K562 (cell line): ENCODE results near the gene SPHK2. TPM values are rescaled to one million over a fixed set of nuclear protein-coding genes. Genes with fewer than 3 reads are reported as not detected.

Experiments
- ADNP ChIP-seq: fragments of 200-800 bp; sonication (Bioruptor generic); IDR thresholded peaks from 2 replicates; pipeline ENCODE4 v1.6.1; 2016; ENCODE audit warnings: missing genetic modification characterization, missing compliant biosample characterization
- AFF4 ChIP-seq: sonication (generic); formaldehyde crosslinking; IDR thresholded peaks from 2 replicates; pipeline ENCODE4 v1.8.0; 2023; ENCODE audit warnings: mild to moderate bottlenecking, missing genetic modification reagents
- CBX3 ChIP-seq, 2 experiments: IDR thresholded peaks; 1 replicate in 1 of 2; 2 replicates in 1 of 2; pipeline ENCODE4 v1.6.1; 2012; ENCODE audit warnings: inconsistent platforms in 2 of 2, low read length in 2 of 2, borderline replicate concordance in 1 of 2, control low read depth in 1 of 2
- CTBP1 ChIP-seq: fragments of 450-650 bp; IDR thresholded peaks from 2 replicates; pipeline ENCODE4 v1.6.1; 2016; ENCODE audit warnings: borderline replicate concordance
- DPF2 ChIP-seq: fragments of 450-650 bp; IDR thresholded peaks from 2 replicates; pipeline ENCODE4 v1.6.1; 2016
- FOSL1 ChIP-seq: fragments of 200-800 bp; sonication (Bioruptor generic); conservative IDR thresholded peaks from 2 replicates; pipeline ENCODE4 v1.6.1; 2016; ENCODE audit warnings: missing genetic modification characterization, missing compliant biosample characterization
- GATAD2A ChIP-seq: fragments of 450-650 bp; IDR thresholded peaks from 2 replicates; pipeline ENCODE4 v1.6.1; 2017
- KLF1 ChIP-seq: fragments of 450-650 bp; IDR thresholded peaks from 2 replicates; pipeline ENCODE4 v1.6.1; 2016; ENCODE audit warnings: missing genetic modification characterization, missing compliant biosample characterization
- KLF13 ChIP-seq: fragments of 450-650 bp; IDR thresholded peaks from 2 replicates; pipeline ENCODE4 v1.6.1; 2016; ENCODE audit warnings: missing genetic modification characterization, low read depth, mild to moderate bottlenecking, missing compliant biosample characterization, moderate library complexity, borderline replicate concordance
- MAX ChIP-seq: sonication (generic); formaldehyde crosslinking; IDR thresholded peaks from 2 replicates; pipeline ENCODE4 v1.9.0; 2022; ENCODE audit warnings: mild to moderate bottlenecking, missing genetic modification reagents
- MEIS2 ChIP-seq: fragments of 450-650 bp; IDR thresholded peaks from 2 replicates; pipeline ENCODE4 v1.6.1; 2014; ENCODE audit warnings: mild to moderate bottlenecking; ENCODE audit not compliant: partially characterized antibody
- NFXL1 ChIP-seq: fragments of 450-650 bp; formaldehyde crosslinking; IDR thresholded peaks from 2 replicates; pipeline ENCODE4 v1.4.0; 2021; ENCODE audit warnings: mild to moderate bottlenecking
- NR1H2 ChIP-seq: sonication (generic); formaldehyde crosslinking; IDR thresholded peaks from 2 replicates; pipeline ENCODE4 v1.4.0; 2020; ENCODE audit warnings: mild to moderate bottlenecking, missing genetic modification reagents
- POLR2AphosphoS5 ChIP-seq: IDR thresholded peaks from 2 replicates; pipeline ENCODE4 v1.6.1; 2011; ENCODE audit warnings: mild to moderate bottlenecking, low read depth, low read length, moderate library complexity; ENCODE audit not compliant: control insufficient read depth, insufficient read depth
- RFX7 ChIP-seq: fragments of 250-450 bp; sonication (Bioruptor Pico); IDR thresholded peaks from 2 replicates; pipeline ENCODE4 v1.5.1; 2021; ENCODE audit warnings: mild to moderate bottlenecking
- RNF2 ChIP-seq: sonication (generic); IDR thresholded peaks from 2 replicates; pipeline ENCODE4 v1.6.1; 2016
- SNAPC5 ChIP-seq: fragments of 250-450 bp; sonication (Bioruptor Pico); IDR thresholded peaks from 2 replicates; pipeline ENCODE4 v1.8.0; 2021; ENCODE audit warnings: moderate library complexity, mild to moderate bottlenecking, inconsistent platforms
- SOX6 ChIP-seq: fragments of 450-650 bp; IDR thresholded peaks from 2 replicates; pipeline ENCODE4 v1.6.1; 2014; ENCODE audit warnings: mild to moderate bottlenecking
- TEAD4 ChIP-seq, 2 experiments: sonication (generic) in 1 of 2; formaldehyde crosslinking in 1 of 2; IDR thresholded peaks; 2 replicates each; pipeline versions ENCODE4 v1.6.1 to v1.8.0; 2012 to 2022; ENCODE audit warnings: borderline replicate concordance in 1 of 2, inconsistent platforms in 1 of 2, low read length in 1 of 2, mild to moderate bottlenecking in 1 of 2, missing genetic modification reagents in 1 of 2
- ZEB2 ChIP-seq: fragments of 450-650 bp; IDR thresholded peaks from 2 replicates; pipeline ENCODE4 v1.6.1; 2016
- ZFX ChIP-seq: sonication (generic); formaldehyde crosslinking; IDR thresholded peaks from 2 replicates; pipeline ENCODE4 v1.8.0; 2022; ENCODE audit warnings: mild to moderate bottlenecking, missing genetic modification reagents, moderate library complexity
- ZKSCAN3 ChIP-seq: fragments of 250-450 bp; sonication (Bioruptor Pico); IDR thresholded peaks from 2 replicates; pipeline ENCODE4 v1.4.0; 2020
- ZNF23 ChIP-seq: fragments of 250-450 bp; sonication (Bioruptor Pico); IDR thresholded peaks from 2 replicates; pipeline ENCODE4 v1.4.0; 2020; ENCODE audit warnings: mild to moderate bottlenecking
- ZNF280A ChIP-seq: fragments of 450-650 bp; IDR thresholded peaks from 2 replicates; pipeline ENCODE4 v1.6.1; 2018; ENCODE audit warnings: mild to moderate bottlenecking, low read depth; ENCODE audit not compliant: partially characterized antibody
- ZNF511 ChIP-seq: sonication (generic); formaldehyde crosslinking; IDR thresholded peaks from 2 replicates; pipeline ENCODE4 v1.8.0; 2022; ENCODE audit warnings: mild to moderate bottlenecking, missing genetic modification reagents
- ZNF583 ChIP-seq: fragments of 250-450 bp; sonication (Bioruptor Pico); IDR thresholded peaks from 2 replicates; pipeline ENCODE4 v1.4.0; 2020
- polyA plus RNA-seq, 8 experiments: library from polyadenylated mRNA; depleted of rRNA in 4 of 8; stranded (reverse) in 5 of 8; unstranded in 3 of 8; fragments of >200 nt; fragmentation: Nextera tagmentation in 2 of 8; fragmentation: Illumina TruSeq in 1 of 8; extraction: Ambion mirVana in 2 of 8; extraction: Trizol in 1 of 8; gene quantifications; 2 replicates each; pipeline versions ENCODE4 v1.2.1 to v1.2.3, GENCODE V29; 2011 to 2014; ENCODE audit warnings: inconsistent platforms in 1 of 8, missing spikeins in 1 of 8
- total RNA-seq, 7 experiments: library from RNA; depleted of rRNA in 6 of 7; stranded (reverse); fragments of >200 nt in 6 of 7; fragmentation: Illumina TruSeq in 2 of 7; extraction: Trizol in 2 of 7; gene quantifications; 2 replicates each; pipeline versions ENCODE4 v1.2.1 to v1.2.3, GENCODE V29; 2011 to 2021; ENCODE audit warnings: low replicate concordance in 1 of 7

Gene SPHK2
- total and polyA plus RNA-seq, 9 of the 15 experiments (the other 6 are each of a cell fraction or from before 2014, with no cell fraction given), result 0.10 to 15.2 (median 2.9) TPM

GRCh38 chr19:48678201-48678600, 58.9 kb downstream of the SPHK2 start (continued):
- no peak for TF ChIP-seq AFF4
- no peak for TF ChIP-seq ZNF23 (CRISPR knock-in tag)
- peak; percentile 81 for TF ChIP-seq CTBP1
- TF ChIP-seq POLR2AphosphoS5, result no peak
- TF ChIP-seq ZFX, result no peak
- no peak for TF ChIP-seq FOSL1 (tag)
- TF ChIP-seq ADNP (tag), result 0 out of 2 replicates have a peak, but pooled peaks have one; percentile 42
- peak; percentile 17; the same call in 1 of the 2 replicates for TF ChIP-seq TEAD4 (IDR thresholded peaks at IDR 0.05; ENCODE audit: low read length)
- TF ChIP-seq TEAD4 (CRISPR knock-in tag; IDR thresholded peaks at IDR 0.05; ENCODE audit: borderline replicate concordance), result no peak
- TF ChIP-seq ZNF583, result no peak
- TF ChIP-seq GATAD2A, result 0 out of 2 replicates have a peak, but pooled peaks have one; percentile 14
- TF ChIP-seq RNF2, result peak; percentile 46; the same call in 1 of the 2 replicates
- TF ChIP-seq ZKSCAN3, result no peak
- TF ChIP-seq SOX6, result peak; percentile 37; the same call in 1 of the 2 replicates
- 0 out of 2 replicates have a peak, but pooled peaks have one; percentile 18 for TF ChIP-seq ZEB2
- no peak for TF ChIP-seq RFX7 (CRISPR knock-in tag)
- TF ChIP-seq MAX (CRISPR knock-in tag), result no peak
- TF ChIP-seq MEIS2, result no peak
- no peak for TF ChIP-seq SNAPC5 (CRISPR knock-in tag)
- 0 out of 2 replicates have a peak, but pooled peaks have one; percentile 27 for TF ChIP-seq DPF2
- no peak for TF ChIP-seq NR1H2 (CRISPR knock-in tag)
- no peak for TF ChIP-seq CBX3 (IDR thresholded peaks at IDR 0.05; ENCODE audit: borderline replicate concordance in 1 of 2, low read length in 2 of 2)
- peak; percentile 69; the same call in 1 of the 2 replicates for TF ChIP-seq KLF13
- TF ChIP-seq ZNF511 (CRISPR knock-in tag), result no peak
- no peak for TF ChIP-seq ZNF280A
- TF ChIP-seq KLF1 (tag), result peak; percentile 96
- no peak for TF ChIP-seq NFXL1
